ENCODE data around the gene MAD1L1.

The MAD1L1 gene

DNA sequence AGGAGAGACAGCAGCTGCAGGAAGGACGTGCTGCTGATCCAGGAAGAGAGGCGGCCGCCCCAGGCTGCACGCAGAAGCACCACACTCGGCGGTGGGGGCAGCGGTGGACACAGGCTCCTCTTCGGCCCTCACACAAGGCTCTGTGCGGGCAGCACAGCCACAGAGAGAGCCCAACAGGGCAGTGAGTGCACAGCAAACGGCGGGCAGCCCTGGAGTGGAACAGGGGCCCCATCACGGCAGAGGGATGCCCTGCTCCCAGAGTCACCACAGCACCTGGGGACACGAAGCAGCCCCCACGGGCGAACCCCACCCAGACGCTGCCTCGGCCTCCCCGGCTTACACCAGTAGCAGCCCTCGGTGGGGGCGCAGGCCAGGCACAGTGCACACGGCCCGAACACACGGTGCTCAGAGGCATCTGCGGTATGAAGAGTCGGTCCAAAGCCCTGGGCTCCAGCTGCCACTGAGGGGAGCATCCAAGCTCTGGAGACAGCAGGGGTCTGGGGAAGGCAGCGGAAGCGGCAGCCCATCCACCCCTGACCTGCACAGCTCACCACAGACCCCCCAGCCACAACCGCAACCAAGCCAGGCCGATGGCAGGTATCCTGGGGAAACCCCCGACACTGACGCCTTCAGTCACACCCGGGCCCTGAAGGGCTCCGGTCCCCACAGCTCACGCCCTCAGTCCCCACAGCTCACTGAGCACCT lies 26.1 kb upstream of the MAD1L1 start:
- no peak for DNase-seq (ENCODE audit: low read depth)

DNA sequence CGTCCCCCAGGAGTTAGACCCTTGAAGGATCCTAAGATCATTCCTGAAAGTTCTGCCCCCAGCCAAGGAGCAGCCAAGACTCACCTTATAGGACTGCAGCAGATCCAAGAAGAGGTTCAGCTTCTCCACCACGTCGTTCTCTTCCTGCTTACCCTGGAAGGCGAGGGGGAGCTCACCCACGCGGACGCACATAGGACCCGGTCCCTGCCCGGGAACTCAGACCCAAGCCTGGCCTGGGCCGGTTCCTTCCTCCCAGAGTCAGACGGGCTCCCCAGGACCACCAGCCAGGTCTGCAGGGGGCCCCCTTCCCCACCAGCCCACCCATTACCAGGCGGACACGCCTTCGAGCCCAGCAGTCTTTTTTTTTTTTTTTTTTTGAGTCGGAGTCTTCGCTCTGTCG lies 24.9 kb upstream of the MAD1L1 start:
- no peak for DNase-seq (ENCODE audit: low read depth)

DNA sequence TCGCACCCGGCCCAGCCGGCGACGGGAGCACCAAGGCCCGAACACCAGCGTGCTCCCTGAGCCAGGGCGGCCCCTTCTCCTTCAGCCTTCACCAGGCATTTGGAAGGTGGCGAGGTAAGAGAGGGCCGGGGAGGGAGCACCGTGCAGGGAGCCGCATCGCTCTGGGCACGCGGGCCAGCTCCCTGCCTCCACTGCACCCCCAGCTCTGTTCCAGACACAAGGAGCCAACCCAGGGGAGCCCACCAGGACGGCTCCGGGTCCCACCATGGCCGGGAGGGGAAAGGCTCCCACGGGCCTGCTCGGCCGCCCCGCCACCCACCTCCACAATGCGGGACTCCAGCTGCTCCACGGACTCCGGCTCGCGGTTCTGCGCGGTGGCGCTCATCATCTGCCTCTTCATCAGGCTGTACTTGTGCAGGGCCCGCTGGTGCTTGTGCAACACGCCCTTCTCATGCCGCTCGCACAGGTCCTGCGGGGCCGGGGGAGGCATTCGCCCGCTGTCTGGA lies 24.4 kb upstream of the MAD1L1 start:
- DNase-seq (ENCODE audit: low read depth), result no peak

GRCh38 chr7:2256306-2257045 lies 23.7 kb upstream of the MAD1L1 start:
- DNase-seq (ENCODE audit: low read depth), result no peak

DNA sequence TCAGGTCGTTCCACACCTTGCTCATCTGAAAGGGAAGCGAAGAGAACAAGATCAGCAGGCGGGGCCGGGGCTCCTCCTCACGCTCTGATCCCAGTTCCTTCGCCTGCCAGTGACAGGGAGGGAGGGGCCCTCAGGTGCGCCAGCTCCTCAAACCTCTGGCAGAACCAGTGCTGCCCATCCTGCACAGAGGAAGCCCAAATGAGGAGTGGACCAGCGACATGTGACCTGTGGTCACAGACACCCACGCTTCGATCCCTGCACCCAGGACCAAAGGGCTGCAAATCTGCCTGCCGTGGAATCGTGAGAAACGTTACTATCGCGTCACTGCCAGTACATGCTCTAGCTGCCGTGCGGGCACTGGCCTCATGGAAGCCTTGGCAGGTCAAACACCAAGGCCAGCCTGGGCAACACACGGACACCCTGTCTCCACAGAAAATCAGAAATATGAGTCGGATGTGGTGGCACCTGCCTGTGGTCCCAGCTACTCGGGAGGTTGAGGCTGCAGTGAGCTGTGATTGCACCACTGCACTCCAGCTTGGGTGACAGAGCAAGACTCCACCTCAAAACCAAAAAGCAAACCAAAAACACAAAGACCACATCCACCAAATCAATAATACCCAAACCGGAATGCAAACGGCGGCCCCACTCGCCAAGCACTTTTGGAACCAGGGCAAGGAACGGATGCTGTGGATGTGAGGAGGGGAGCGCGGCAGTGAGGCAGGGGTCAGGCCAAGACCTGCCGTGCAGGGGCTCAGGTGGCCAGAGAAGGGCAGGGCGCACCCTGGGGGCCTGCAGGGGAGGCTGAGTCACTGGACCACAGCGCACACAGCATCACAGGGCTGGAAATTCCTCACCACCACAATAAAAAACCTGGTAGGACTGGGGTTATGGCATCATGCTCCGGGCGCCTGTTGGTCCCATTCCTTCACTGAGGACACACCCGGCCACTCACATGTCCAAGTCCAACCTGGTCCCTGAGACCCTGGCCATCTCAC lies 22.7 kb upstream of the MAD1L1 start:
- no peak for DNase-seq (ENCODE audit: low read depth)

DNA sequence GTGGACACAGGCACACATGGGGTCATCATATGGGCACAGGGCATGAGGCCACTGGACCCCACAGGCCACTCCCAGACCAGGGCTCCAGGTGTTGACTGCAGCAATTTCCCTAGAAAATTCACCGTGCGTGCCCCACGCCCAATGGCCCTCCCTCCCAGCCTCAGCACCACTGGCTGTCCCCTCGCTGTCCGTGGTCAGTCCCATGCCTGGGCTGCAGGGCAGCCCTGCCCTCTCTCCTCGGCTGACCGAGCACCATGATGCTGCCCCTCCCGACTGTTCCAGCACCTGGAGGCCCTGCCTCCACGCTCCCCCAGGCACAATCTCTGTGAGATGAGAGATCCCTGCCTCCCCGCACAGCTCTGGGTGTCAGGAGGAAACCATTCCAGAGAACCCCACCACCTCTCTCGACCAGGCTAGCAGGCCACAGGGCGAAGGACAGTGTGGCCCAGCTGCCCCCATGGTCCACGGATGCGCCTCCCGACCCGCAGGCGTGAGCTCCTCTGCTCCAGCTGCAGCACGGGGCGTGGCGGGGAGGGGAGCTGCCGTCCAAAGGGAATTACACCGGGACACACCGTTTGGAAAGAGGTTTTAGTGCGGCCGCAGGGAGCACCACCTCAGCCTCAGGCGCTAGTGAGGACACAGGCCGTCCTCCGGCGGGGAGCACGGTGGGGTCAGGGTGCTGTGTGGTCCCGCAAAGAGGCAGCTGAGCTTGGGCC lies 21.8 kb upstream of the MAD1L1 start:
- DNase-seq (ENCODE audit: low read depth), result no peak

- no peak for DNase-seq (ENCODE audit: low read depth)
Observed at GRCh38 chr7:2253525-2254244, 20.9 kb upstream of the MAD1L1 start.

DNA sequence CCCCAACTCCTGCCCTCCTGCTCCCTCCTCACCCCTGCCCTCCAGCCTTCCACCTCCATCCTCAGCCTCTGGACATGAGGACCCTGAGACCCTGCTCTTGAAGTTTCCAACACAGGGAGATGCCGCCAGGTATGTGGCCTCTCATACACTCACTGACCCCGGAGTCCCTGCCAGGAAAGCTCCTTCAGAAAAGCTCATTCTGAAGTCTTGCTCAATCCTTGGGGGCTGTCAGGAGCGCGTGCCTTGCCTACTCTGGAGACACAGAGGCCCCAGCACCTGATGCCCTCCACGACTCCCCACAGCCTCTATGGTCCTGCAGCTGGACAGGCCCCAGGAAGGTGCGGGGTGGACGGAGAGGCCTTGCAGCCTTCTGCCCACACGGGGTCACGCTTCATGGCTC lies 20.3 kb upstream of the MAD1L1 start:
- DNase-seq (ENCODE audit: low read depth), result no peak

- no peak for DNase-seq (ENCODE audit: low read depth)
Observed at GRCh38 chr7:2251841-2252771, 19.4 kb upstream of the MAD1L1 start.

GRCh38 chr7:2251381-2251780 lies 18.6 kb upstream of the MAD1L1 start:
- no peak for DNase-seq (ENCODE audit: low read depth)

GRCh38 chr7:2249744-2250323 lies 17.1 kb upstream of the MAD1L1 start:
- DNase-seq (ENCODE audit: low read depth), result no peak

DNA sequence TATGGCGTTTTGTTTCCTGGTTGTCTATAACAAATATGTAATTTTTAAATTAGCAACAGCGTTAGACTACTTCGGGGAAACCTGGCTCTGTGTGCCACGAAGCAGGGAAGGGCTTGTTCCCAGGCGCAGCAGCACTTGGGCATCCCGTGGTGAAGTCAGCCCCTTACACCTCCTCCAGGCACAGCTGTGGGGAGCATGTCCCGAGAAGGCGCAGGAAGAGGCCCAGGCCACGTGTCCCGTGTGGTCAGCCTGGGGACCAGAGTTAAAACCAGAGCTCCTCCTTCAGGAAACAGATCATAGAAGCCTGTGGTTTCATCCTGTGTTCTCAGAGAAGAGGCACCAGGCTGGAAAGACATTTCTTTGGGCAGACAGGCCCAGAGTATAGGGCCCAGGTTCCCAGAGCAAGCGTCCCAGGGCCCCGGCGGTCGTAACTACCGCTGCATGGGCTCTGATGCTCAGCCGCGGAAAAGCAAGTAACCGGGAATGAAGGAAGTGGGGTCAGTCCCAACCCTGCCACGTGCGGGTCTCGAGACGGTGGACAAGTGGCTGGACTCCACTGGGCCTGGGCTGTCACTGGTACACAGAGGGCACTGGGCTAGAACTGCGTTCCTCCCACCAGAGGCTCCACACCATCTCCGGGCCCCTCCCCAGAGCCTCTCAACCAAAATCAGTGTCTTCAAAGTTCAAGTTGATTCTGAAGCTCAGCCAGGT lies 16.4 kb upstream of the MAD1L1 start:
- no peak for DNase-seq (ENCODE audit: low read depth)

GRCh38 chr7:2247141-2247995 lies 14.6 kb upstream of the MAD1L1 start:
- DNase-seq (ENCODE audit: low read depth), result no peak

GRCh38 chr7:2245883-2246675 lies 13.3 kb upstream of the MAD1L1 start:
- DNase-seq (ENCODE audit: low read depth), result no peak

GRCh38 chr7:2244404-2244995 lies 11.8 kb upstream of the MAD1L1 start:
- no peak for DNase-seq (ENCODE audit: low read depth)

DNA sequence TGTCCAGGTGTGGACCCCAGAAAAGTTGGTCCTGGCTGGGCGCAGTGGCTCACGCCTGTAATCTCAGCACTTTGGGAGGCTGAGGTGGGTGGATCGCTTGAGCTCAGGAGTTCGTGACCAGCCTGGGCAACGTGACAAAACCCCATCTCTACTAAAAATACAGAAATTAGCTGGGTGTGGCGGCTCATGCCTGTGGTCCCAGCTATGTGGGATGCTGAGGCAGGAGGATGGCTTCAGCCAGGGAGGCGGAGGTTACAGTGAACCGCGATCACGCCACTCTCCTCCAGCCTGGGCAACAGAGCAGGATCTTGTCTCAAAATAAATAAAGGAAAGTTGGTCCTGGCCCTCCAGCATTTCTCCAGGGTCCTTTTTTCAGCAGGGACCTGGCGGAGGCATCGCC lies 10.7 kb upstream of the MAD1L1 start:
- no peak for DNase-seq (ENCODE audit: low read depth)
